Activated T-cell treated with anti-CD3 and anti-CD28 coated beads, Interleukin-2, amount 50 U/mL, for 24 hours (primary cell): Measurements from ENCODE around the gene C3orf22.

ENCODE experiments used
- DNase-seq: peaks from one replicate; pipeline ENCODE4 v3.0.0-alpha.2; 2020
- H3K27ac Mint-ChIP-seq: 2 replicates; pipeline ENCODE4 v1.8.0; 2020; ENCODE audit warnings: mild to moderate bottlenecking, mixed read lengths
- H3K27me3 Mint-ChIP-seq: 2 replicates; pipeline ENCODE4 v1.8.0; 2020; ENCODE audit warnings: mixed read lengths
- H3K36me3 Mint-ChIP-seq: 2 replicates; pipeline ENCODE4 v1.8.0; 2020; ENCODE audit warnings: low read depth, mixed read lengths
- H3K4me1 Mint-ChIP-seq: 2 replicates; pipeline ENCODE4 v1.8.0; 2020; ENCODE audit warnings: low read depth, mixed read lengths
- H3K4me3 Mint-ChIP-seq: 2 replicates; pipeline ENCODE4 v1.8.0; 2020; ENCODE audit warnings: mild to moderate bottlenecking, moderate library complexity, mixed read lengths
- H3K9me3 Mint-ChIP-seq: 2 replicates; pipeline ENCODE4 v1.8.0; 2020; ENCODE audit warnings: mixed read lengths

Gene C3orf22

GRCh38 chr3:126509597-126510307 lies 49.0 kb downstream of the C3orf22 start:
- no peak for DNase-seq
- Mint-ChIP-seq H3K9me3 (no peaks in the 10 kb centered on the region), H3K27me3 (peaks cover 7% of the 10 kb centered on the region), H3K36me3 (no peaks in the 10 kb centered on the region), H3K27ac (no peak overlapping the region), H3K4me1 (no peaks in the 10 kb centered on the region), H3K4me3 (no peak overlapping the region)

GRCh38 chr3:126508564-126508964 lies 50.2 kb downstream of the C3orf22 start:
- no peak for DNase-seq
- Mint-ChIP-seq H3K27ac (no peak overlapping the region), H3K36me3 (no peaks in the 10 kb centered on the region), H3K27me3 (peaks cover 7% of the 10 kb centered on the region), H3K9me3 (no peaks in the 10 kb centered on the region), H3K4me3 (no peak overlapping the region), H3K4me1 (no peaks in the 10 kb centered on the region)

- Mint-ChIP-seq H3K27ac (no peak overlapping the region), H3K27me3 (peaks cover 7% of the 10 kb centered on the region), H3K4me1 (no peaks in the 10 kb centered on the region), H3K9me3 (no peaks in the 10 kb centered on the region), H3K4me3 (no peak overlapping the region), H3K36me3 (no peaks in the 10 kb centered on the region)
- no peak for DNase-seq
These were observed 50.8 kb downstream of the C3orf22 start for GRCh38 chr3:126507886-126508285.

- peaks cover 7% of the 10 kb centered on the region for H3K27me3 Mint-ChIP-seq
These were observed 55.0 kb downstream of the C3orf22 start for GRCh38 chr3:126503701-126504100.

GRCh38 chr3:126502656-126503055 lies 56.1 kb downstream of the C3orf22 start:
- Mint-ChIP-seq H3K27me3 (peaks cover 7% of the 10 kb centered on the region), H3K27ac (no peak overlapping the region), H3K36me3 (no peaks in the 10 kb centered on the region), H3K4me3 (no peak overlapping the region), H3K9me3 (no peaks in the 10 kb centered on the region), H3K4me1 (peaks cover 2% of the 10 kb centered on the region)
- no peak for DNase-seq

More at GRCh38 chr3:126503701-126504100, 55.0 kb downstream of the C3orf22 start:
- Mint-ChIP-seq H3K9me3 (no peaks in the 10 kb centered on the region), H3K4me1 (peaks cover 1% of the 10 kb centered on the region), H3K36me3 (no peaks in the 10 kb centered on the region), H3K27ac (no peak overlapping the region), H3K4me3 (no peak overlapping the region)
- DNase-seq = no peak

GRCh38 chr3:126501736-126502135 lies 57.0 kb downstream of the C3orf22 start:
- H3K27me3 Mint-ChIP-seq = peaks cover 7% of the 10 kb centered on the region
- H3K4me3 Mint-ChIP-seq = no peak overlapping the region
- H3K4me1 Mint-ChIP-seq = peaks cover 2% of the 10 kb centered on the region
- H3K27ac Mint-ChIP-seq = no peak overlapping the region
- no peaks in the 10 kb centered on the region for H3K9me3 Mint-ChIP-seq
- no peak for DNase-seq
- no peaks in the 10 kb centered on the region for H3K36me3 Mint-ChIP-seq

GRCh38 chr3:126501054-126501453 lies 57.7 kb downstream of the C3orf22 start:
- no peak for DNase-seq
- Mint-ChIP-seq H3K27ac (no peak overlapping the region), H3K27me3 (peaks cover 7% of the 10 kb centered on the region), H3K9me3 (no peaks in the 10 kb centered on the region), H3K4me1 (peaks cover 2% of the 10 kb centered on the region), H3K4me3 (no peak overlapping the region), H3K36me3 (no peaks in the 10 kb centered on the region)

GRCh38 chr3:126500016-126500415 lies 58.7 kb downstream of the C3orf22 start:
- Mint-ChIP-seq H3K4me3 (no peak overlapping the region), H3K27ac (no peak overlapping the region), H3K27me3 (peaks cover 3% of the 10 kb centered on the region), H3K4me1 (peaks cover 2% of the 10 kb centered on the region), H3K36me3 (no peaks in the 10 kb centered on the region), H3K9me3 (no peaks in the 10 kb centered on the region)
- no peak for DNase-seq
